Activated naive CD4-positive, alpha-beta T cell treated with anti-CD3 and anti-CD28 coated beads, Interleukin-2, amount 50 U/mL, for 72 hours (primary cell): ENCODE results near the gene GCK. TPM values are rescaled to one million over a fixed set of nuclear protein-coding genes. Genes with fewer than 3 reads are reported as not detected.

ENCODE experiments used
- ATAC-seq, 2 donors: fragments of 150-1000 bp; cut with Tn5 transposase; 2 replicates each; pipeline ENCODE4 v1.10.0; 2021; ENCODE audit warnings: mild to moderate bottlenecking in 2 of 2, moderate library complexity in 2 of 2
- DNase-seq, 2 donors: peaks; one replicate each; pipeline ENCODE4 v3.0.0; 2021 to 2022; ENCODE audit warnings: low spot score in 2 of 2
- H3K27ac Mint-ChIP-seq, 2 donors: one replicate each; pipeline ENCODE4 v1.8.0; 2022; ENCODE audit warnings: mild to moderate bottlenecking in 2 of 2, mixed read lengths in 2 of 2
- H3K36me3 Mint-ChIP-seq, 2 donors: one replicate each; pipeline ENCODE4 v1.8.0; 2022; ENCODE audit warnings: mixed read lengths in 2 of 2
- H3K9me3 Mint-ChIP-seq, 2 donors: one replicate each; pipeline ENCODE4 v1.8.0; 2022; ENCODE audit warnings: mixed read lengths in 2 of 2
- total RNA-seq, 2 donors: library from RNA; stranded (reverse); gene quantifications; one replicate each; pipeline ENCODE4 v1.2.3, GENCODE V29; 2022

GCK gene
- total RNA-seq, 2 donors from 2014 or later = 0.80 to 1.2 TPM

DNA sequence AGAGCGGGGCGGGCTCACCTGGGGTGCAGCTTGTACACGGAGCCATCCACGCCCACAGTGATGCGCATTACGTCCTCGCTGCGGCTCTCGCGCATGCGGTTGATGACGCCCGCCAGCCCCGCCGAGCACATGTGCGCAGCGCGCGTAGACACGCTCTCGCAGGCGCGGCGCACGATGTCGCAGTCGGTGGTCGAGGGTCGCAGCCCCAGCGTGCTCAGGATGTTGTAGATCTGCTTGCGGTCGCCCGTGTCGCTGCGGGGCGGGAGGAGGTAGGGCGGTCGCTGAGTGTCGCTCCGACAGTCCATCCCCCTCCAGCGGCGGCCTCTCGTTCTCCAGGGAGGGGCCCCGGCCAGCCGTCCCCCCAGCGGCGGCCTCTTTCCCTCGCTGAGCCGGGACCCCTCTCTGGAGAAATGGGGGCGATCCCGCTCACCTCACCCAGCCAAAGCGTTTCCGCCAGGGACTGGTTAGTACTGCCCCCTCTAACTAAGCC, 43.7 kb downstream of the GCK start:
- no peak overlapping the region for H3K27ac Mint-ChIP-seq
- ATAC-seq (peak; percentile 52 to 59), DNase-seq (peak in 1 of 2 donors; percentile 23)
- H3K9me3 Mint-ChIP-seq = no peaks in the 10 kb centered on the region
- no peaks in the 10 kb centered on the region for H3K36me3 Mint-ChIP-seq

DNA sequence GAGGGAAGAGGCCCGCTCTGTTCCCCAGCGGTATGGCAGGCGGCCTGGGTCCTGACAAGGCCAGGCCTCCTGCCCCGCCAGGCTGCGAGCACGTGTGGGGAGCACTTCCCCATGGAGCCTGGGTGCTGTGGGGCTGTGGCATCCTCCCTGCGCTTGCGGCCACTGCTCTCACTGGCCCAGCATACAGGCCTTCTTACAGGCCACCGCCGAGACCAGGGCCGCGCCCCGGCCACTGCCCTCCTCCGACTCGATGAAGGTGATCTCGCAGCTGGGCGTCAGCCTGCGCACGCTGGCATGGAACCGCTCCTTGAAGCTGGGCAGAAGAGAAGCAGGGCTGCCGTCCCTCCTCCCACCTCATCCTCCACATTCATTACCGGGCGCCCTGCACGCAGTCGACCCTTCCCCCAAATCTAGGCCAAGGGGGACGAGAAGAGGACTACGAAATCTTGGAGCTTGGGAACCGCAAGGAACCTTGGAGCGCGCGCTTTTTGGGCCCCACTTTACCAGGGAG, 44.2 kb downstream of the GCK start:
- Mint-ChIP-seq H3K27ac (no peak overlapping the region), H3K36me3 (no peaks in the 10 kb centered on the region), H3K9me3 (no peaks in the 10 kb centered on the region)
- ATAC-seq (no peak), DNase-seq (no peak)

DNA sequence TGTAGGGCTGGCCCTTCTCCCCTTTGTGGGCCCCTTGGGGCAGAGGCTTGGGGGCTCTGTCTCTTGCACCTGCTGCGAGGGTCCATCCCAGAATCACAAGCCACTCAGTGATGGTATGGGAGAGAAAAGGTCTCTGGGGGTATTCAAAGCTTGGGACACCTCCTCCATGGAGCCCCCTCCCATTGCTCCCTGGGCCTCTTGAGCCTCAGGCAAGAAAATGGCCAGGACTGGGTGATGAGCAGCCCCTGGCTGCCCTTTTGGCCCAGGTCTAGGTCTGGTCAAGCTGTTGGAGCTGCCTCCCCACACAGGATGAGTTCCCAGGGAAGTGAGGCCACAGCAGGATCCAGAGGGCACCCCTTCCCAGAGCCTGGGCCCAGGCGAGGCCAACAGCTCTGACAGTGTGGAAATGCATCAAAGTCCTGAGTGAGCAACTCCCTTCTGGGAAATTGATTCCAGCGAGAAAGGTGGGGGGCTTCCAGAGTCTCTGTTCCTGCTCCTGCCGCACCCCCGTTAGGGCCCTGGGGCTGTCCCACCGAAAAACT, 44.7 kb downstream of the GCK start:
- DNase-seq (no peak), ATAC-seq (no peak)
- no peaks in the 10 kb centered on the region for H3K9me3 Mint-ChIP-seq
- H3K27ac Mint-ChIP-seq = no peak overlapping the region
- no peaks in the 10 kb centered on the region for H3K36me3 Mint-ChIP-seq

DNA sequence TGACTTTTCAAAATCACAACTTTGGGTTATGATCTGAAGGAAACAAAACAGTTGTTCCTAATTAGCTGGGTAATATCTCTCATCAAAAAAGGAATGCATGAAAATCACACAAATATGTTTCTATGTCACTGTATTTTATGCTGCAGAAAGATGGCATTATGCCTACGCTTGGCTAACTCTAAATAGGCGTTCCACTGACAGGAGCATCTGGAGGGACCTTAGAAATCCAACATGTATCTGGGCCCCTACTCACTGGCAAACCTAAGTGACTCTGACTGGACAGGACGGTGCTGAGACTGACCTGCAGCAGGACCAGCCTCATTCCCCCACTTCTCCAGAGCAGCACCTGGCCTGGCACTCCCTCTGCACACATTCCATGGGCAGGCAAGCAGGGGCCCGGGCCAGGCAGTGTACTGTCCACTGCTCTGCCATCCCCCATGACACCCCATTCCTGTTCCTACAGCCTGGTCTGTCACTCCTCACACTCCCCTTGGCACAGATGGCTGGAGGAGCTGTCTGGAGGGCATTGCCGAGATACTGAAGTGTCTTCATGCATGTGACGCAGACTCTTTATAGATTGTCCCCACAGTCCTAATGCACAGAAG, 45.5 kb downstream of the GCK start:
- no peaks in the 10 kb centered on the region for H3K36me3 Mint-ChIP-seq
- no peaks in the 10 kb centered on the region for H3K9me3 Mint-ChIP-seq
- no peak for ATAC-seq
- no peak overlapping the region for H3K27ac Mint-ChIP-seq
- DNase-seq = no peak

DNA sequence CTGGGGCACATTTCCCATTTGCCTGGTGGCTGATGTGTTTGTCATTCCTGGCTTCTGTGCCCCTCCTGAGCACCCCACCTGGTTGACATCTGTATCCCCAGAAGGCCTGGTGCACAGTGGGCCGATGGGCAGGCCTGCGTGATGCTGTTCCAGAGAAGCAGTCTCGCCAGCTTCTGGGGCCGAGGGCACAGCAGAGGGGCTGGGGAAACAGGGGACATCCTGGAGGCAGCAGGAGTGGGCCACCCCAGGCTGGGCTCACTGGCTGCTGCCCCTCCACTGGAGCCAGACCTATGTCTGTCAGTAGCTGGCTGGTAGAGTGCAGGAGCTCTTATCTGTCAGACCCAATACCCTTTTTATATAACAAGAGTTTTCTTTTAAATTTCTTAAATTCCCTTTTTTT, 47.2 kb downstream of the GCK start:
- Mint-ChIP-seq H3K9me3 (no peaks in the 10 kb centered on the region), H3K27ac (no peak overlapping the region), H3K36me3 (no peaks in the 10 kb centered on the region)
- no peak for ATAC-seq
- DNase-seq = no peak

DNA sequence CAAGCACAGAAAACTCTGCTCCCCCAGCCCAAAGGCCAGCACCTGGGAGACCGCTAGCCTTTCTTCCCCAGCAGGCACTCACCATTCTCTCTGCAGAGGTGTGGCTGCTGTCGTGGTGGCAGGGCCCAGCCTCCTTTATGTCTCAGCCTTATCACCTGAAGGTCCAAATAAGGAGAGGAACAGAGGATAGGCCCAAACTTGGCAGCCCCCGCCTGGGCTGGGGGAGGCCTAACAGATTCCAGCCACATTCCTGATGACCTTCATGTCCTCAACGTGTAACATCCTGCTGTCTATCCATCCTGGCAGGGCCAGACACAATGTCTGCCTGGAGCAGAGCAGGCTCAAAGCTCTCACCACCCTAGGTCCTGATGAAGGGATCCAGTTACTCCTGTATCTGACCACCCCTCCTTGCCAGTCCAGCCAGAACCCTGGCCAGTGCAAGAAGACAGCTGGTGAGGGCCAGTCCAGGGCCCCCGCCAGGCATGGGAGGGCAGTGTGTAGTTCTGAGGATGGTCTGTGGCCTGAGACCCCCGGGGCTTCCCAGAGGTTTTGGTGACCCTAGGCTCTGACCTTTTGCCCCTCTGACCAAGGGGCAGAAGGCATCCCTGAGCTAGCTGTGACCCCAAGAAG, 47.9 kb downstream of the GCK start, which contains the start of gene MYL7:
TSS of gene MYL7 (minus strand) at position 112 of the 630 bp plus-strand sequence. CDS start at position 85, 27 bp downstream.
- H3K27ac Mint-ChIP-seq = no peak within 1 kb of the TSS
- DNase-seq (no peak), ATAC-seq (no peak)
- no peaks in the 10 kb centered on the region for H3K36me3 Mint-ChIP-seq
- H3K9me3 Mint-ChIP-seq = no peaks in the 10 kb centered on the region

DNA sequence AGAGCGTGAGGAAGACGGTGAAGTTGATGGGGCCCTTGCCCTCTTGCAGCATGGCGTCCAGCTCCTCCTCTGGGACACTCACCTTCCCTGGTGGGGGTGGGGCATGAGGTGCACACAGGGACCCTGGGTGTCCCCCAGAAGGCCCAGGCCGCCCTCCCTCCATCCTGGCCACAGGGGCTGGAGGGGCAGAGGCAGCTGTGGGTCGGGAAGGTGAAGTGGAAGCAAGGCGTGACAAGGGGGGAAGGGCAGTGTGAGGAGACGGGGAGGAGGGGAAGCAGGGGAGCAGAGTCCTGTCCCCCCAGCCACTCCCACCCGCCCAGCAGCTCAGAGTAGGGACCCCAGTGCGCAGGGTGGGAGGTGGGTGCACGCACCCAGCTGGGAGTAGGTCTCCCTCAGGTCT, 48.9 kb downstream of the GCK start:
- Mint-ChIP-seq H3K27ac (no peak overlapping the region), H3K36me3 (no peaks in the 10 kb centered on the region), H3K9me3 (no peaks in the 10 kb centered on the region)
- no peak for DNase-seq
- ATAC-seq = no peak

DNA sequence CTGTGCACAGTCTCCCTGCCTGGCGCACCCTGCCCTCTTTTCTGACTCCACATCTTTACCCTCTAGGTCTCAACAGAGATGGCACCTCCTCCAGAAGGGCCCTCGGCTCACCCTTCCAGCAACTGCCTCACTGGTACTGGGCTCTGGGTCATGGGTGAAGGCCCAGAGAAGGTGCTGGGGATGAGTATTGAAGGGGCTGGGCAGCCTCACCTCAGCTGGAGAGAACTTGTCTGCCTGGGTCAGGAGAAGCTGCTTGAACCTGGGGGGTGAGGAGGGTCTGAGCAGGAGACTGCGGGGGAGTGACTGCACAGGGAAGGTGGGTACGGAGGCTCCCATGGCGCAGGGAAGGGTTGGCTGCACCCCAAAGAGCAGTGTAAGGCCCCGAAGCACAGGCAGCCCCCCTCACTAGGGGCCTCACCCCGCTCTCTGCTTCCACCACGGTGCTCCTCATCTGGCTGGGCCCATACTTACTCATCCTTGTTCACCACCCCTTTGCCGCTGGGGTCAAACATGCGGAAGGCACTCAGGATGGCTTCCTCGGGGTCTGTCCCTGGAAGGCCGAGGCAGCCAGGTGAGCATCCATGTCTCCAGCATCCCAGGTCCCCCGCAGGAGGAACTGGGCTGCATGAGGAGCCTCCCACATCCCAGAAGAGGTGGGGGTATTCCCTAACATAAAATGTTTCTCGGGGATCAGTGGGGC, 49.8 kb downstream of the GCK start:
- no peaks in the 10 kb centered on the region for H3K36me3 Mint-ChIP-seq
- DNase-seq (no peak), ATAC-seq (no peak)
- H3K27ac Mint-ChIP-seq = peak overlapping the region in 1 of 2 donors; percentile 17
- H3K9me3 Mint-ChIP-seq = no peaks in the 10 kb centered on the region

DNA sequence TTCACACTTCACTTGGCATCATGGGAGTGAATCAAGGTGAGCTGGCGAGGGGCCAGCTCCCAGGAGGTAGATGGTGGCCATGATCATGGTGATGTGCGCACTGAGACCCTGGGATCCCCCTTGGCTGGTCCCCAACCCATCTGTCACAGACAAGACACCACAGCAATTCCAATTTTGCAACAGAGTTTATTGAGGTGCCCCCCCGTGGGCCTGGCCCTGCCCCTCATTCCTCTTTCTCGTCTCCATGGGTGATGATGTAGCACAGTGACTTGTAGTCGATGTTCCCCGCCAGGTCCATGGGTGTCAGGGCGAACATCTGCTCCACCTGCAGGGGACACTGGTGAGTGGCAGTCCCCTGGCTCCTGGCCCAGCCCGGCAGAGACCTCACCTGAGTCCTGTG, 50.5 kb downstream of the GCK start:
- no peaks in the 10 kb centered on the region for H3K9me3 Mint-ChIP-seq
- H3K27ac Mint-ChIP-seq = no peak overlapping the region
- ATAC-seq = no peak
- DNase-seq = no peak
- no peaks in the 10 kb centered on the region for H3K36me3 Mint-ChIP-seq

DNA sequence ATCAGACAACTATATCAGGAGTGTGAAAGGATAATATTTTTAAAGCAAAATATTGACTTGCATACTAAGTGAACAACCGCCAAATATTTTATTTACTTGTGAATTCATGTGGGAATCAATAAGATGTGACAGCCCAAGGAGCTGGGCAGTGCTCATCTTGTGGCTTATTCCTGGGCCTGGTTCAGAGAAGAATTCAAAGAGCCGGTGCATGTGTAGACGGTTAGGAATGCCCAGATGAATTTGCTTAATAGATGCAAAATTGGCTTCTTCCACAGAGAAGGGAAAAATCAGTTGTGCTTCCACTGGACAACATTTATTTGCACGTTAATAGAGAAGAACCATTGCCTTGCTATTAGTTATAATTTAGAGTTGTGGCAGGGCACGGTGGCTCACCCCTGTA, 52.5 kb downstream of the GCK start:
- Mint-ChIP-seq H3K36me3 (no peaks in the 10 kb centered on the region), H3K27ac (no peak overlapping the region), H3K9me3 (no peaks in the 10 kb centered on the region)
- DNase-seq (no peak), ATAC-seq (no peak)

DNA sequence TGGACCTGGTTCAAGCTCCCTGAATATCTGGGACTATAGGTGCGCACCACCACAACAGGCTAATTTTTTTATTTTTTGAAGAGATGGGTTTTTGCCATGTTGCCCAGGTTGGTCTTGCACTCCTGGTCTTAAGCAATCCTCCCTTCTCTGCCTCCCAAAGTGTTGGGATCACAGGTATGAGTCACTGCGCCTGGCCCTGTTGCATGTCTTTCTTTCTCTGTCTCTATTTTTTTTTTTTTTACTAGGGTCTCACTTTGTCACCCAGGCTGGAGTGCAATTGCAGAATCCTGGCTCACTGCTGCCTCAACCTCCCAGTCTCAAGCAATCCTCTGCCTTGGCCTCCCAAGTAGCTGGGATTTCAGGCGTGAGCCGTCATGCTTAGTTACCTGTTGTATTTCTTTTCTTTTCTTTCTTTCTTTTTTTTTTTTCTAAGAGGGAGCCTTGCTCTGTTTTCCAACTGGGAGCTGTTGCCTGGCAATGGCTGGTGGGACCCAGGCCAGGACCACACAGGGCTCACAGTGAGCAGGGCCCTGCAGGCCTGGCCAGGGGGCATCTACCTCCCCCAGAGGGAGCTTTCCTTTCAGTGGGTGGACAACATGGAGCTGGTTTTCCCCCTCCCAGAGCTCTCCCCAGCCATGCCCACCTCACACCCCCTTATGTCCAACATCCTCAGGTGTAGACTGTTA, 54.2 kb downstream of the GCK start:
- Mint-ChIP-seq H3K9me3 (no peaks in the 10 kb centered on the region), H3K36me3 (no peaks in the 10 kb centered on the region), H3K27ac (no peak overlapping the region)
- ATAC-seq (no peak), DNase-seq (no peak)

DNA sequence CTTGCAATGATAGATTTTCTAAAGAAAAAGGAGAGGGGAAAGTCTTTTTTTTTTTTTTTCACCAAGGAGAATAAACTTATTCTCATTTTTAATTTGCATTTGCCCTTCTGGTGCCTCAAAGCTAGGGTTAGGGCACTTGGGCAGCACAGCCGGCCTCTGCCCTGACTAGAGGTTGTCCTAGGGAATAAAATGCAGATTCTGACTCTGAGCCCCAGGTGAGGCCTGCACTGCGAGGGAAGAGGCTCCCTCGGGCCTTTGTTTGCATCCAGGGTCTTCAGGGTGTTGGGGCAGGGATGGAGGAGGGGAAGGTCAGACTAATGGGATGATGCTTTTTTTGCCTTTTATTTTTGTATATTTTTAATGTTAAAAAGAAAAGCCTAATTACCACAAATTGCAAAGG, 55.9 kb downstream of the GCK start:
- DNase-seq = no peak
- ATAC-seq = no peak
- Mint-ChIP-seq H3K9me3 (no peaks in the 10 kb centered on the region), H3K27ac (peak overlapping the region in 1 of 2 donors; percentile 65), H3K36me3 (no peaks in the 10 kb centered on the region)

DNA sequence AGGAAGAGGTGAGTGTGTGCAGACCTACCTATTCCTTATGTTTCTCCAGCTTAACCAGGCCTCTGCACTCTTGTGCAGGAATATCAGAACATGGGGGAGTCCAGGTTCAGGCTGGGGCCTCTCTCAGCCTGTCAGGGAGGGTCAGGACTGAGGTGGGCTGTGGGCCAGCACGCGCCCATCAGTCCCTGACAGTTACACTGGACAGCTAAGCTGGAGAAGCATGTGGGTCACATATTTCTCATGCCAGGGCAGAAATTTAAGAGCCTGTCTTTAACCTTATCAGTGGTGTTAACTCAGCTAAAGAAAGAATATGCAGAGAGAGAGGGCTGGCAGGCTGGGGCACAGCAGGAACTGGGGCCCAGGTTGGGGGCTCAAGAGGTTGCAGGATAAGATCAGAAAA, 57.2 kb downstream of the GCK start:
- DNase-seq (no peak), ATAC-seq (no peak)
- Mint-ChIP-seq H3K36me3 (no peaks in the 10 kb centered on the region), H3K27ac (no peak overlapping the region), H3K9me3 (no peaks in the 10 kb centered on the region)

DNA sequence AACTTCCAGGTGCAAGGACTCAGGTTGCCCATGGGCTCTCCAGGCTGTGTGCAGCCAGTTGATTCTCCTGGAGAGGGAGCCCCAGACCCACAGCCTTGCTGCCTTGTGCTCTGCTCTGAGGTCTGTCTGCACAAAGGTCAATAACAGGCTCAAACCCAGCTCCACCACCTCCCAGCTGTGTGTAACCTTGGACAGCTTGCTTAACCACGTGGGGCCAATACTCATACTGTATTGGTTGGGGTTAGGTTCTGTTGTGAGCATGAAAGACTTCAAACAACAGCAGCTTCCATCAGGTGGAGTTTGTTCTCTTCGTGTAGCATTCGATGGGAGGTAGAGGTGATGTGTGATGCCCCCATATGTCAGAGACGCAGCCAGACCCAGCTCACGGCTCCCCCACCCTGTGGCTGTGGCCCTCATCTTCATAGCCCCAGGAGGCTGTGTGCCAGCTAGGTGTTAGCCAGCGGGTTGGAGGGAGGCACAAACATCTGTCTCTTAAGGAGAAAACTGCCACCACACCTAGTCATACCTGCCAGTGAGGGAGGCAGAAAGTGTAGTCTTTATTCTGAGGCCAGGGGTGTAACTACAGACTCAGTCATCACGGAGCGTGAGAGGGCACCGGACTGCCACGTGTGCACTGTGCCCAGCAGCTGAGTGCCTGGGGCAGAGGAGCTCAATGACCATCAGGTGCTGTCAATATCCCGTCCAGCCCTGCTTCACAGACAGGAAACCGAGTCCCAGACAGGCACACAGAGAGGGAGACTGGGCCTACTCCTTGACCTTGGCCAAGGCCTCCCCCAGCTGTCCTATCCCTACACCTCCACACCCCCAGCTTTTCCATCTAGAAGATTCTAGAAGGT, 57.8 kb downstream of the GCK start:
- no peaks in the 10 kb centered on the region for H3K36me3 Mint-ChIP-seq
- no peak overlapping the region for H3K27ac Mint-ChIP-seq
- ATAC-seq (peak; percentile 41 to 55), DNase-seq (no peak)
- no peaks in the 10 kb centered on the region for H3K9me3 Mint-ChIP-seq

DNA sequence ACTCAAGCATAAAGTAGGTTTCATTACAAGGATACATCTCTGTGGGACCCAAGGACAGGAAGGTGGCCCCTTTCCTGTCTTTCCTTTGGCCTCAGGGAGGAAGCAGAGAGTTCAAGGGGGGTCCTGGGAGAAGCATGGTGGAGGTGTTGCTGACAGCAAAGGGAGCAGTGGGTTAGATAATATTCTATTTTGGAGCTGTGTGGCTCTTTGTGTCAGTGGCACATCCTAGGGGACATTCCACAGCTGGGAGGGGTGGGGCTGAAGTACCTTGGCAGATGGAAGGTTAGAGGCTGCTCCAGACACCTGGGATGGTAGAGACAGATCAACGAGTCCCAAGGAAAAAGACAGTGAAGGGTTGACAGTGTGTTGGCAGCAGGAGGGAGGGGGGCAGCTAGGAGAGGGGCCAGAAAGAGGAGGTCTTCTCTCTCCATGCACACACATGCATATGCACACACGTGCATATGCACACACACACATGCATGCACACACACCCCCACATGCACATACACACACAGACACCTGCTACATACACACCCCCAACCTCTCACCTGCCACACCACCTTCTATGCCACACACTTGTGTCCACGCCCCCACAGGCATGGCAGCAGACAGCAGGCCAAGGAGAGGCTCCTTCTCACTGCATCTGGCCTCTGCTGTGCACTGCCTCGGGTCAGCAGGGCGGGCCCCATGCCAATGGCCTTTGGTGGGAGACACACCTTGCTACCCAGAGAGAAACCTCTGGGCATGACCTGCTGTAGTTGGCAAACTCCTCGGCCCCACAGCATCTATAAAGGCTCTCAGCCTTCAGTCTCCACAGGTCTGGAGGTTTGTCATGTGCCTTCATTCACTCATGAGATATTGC, 60.3 kb downstream of the GCK start:
- Mint-ChIP-seq H3K27ac (no peak overlapping the region), H3K36me3 (no peaks in the 10 kb centered on the region), H3K9me3 (no peaks in the 10 kb centered on the region)
- DNase-seq (no peak), ATAC-seq (no peak)
